ENCODE data around the gene CMTM1.

GRCh38 chr16:66528294-66528693, 37.9 kb upstream of the CMTM1 start:
- TF ChIP-seq CTCF (IDR thresholded peaks at IDR 0.05; ENCODE audit: extremely low read depth in 1 of 2, insufficient read depth in 1 of 2, low read depth in 1 of 2, low read length in 2 of 2) (no peak), MAX (IDR thresholded peaks at IDR 0.05; ENCODE audit: insufficient read depth, insufficient read length) (no peak)

All from endothelial cell of umbilical vein (primary cell).